NCI-H510A (cell line): ENCODE results near the gene PLA2R1.
A peak's percentile ranks its signal among the peaks of the same experiment; 100 is the strongest.
"Not testable (repeated sequence)": the region's sequence is repeated elsewhere in the genome, so short reads cannot be mapped to it uniquely, and the experiment has no call there.

ENCODE experiments used
- DNase-seq: peaks from one replicate; lab custom pipeline; 2025; lab: John Stamatoyannopoulos, UW

PLA2R1 gene

GRCh38 chr2:159982842-159983785 is 79.3 kb downstream of the PLA2R1 start:
- DNase-seq = no peak

- DNase-seq = no peak
These were observed 80.1 kb downstream of the PLA2R1 start for GRCh38 chr2:159982270-159982669.

GRCh38 chr2:159976527-159977160 is 85.8 kb downstream of the PLA2R1 start:
- no peak for DNase-seq

GRCh38 chr2:159973325-159973724 is 89.1 kb downstream of the PLA2R1 start:
- DNase-seq = no peak

GRCh38 chr2:159971365-159972152 is 90.9 kb downstream of the PLA2R1 start:
- no peak for DNase-seq

- not testable (repeated sequence) for DNase-seq
These were observed 91.9 kb downstream of the PLA2R1 start for GRCh38 chr2:159970548-159970947.

- peak; percentile 12 for DNase-seq
These were observed 94.0 kb downstream of the PLA2R1 start for GRCh38 chr2:159968279-159968900.

GRCh38 chr2:159963700-159964099 is 98.7 kb downstream of the PLA2R1 start:
- DNase-seq = no peak

- not testable (repeated sequence) for DNase-seq
These were observed 99.9 kb downstream of the PLA2R1 start for GRCh38 chr2:159962513-159962912.

GRCh38 chr2:159961451-159961850 is 101.0 kb downstream of the PLA2R1 start:
- DNase-seq = no peak

GRCh38 chr2:159961037-159961436 is 101.4 kb downstream of the PLA2R1 start:
- DNase-seq = no peak

- no peak for DNase-seq
These were observed 102.0 kb downstream of the PLA2R1 start for GRCh38 chr2:159960414-159960813.

- DNase-seq = no peak
These were observed 103.3 kb downstream of the PLA2R1 start for GRCh38 chr2:159959136-159959535.

GRCh38 chr2:159953136-159953823 is 109.1 kb downstream of the PLA2R1 start:
- DNase-seq = no peak

GRCh38 chr2:159946326-159946999 is 116.0 kb downstream of the PLA2R1 start:
- DNase-seq = no peak

GRCh38 chr2:159944874-159945273 is 117.5 kb downstream of the PLA2R1 start:
- DNase-seq = no peak

GRCh38 chr2:159942146-159942545 is 120.3 kb downstream of the PLA2R1 start:
- DNase-seq = no peak

- no peak for DNase-seq
These were observed 120.7 kb downstream of the PLA2R1 start for GRCh38 chr2:159941729-159942128.

GRCh38 chr2:159939946-159940345 is 122.5 kb downstream of the PLA2R1 start:
- DNase-seq = no peak

- DNase-seq = no peak
These were observed 124.0 kb downstream of the PLA2R1 start for GRCh38 chr2:159938395-159938794.

GRCh38 chr2:159936471-159936870 is 125.9 kb downstream of the PLA2R1 start:
- no peak for DNase-seq
